Hippocampal formation (tissue), 2 donors: ENCODE data around the gene LAMA4.

ENCODE experiments used
- DNase-seq, 2 donors: peaks; one replicate each; lab custom pipeline; 2025; lab: John Stamatoyannopoulos, UW

LAMA4 gene

DNA sequence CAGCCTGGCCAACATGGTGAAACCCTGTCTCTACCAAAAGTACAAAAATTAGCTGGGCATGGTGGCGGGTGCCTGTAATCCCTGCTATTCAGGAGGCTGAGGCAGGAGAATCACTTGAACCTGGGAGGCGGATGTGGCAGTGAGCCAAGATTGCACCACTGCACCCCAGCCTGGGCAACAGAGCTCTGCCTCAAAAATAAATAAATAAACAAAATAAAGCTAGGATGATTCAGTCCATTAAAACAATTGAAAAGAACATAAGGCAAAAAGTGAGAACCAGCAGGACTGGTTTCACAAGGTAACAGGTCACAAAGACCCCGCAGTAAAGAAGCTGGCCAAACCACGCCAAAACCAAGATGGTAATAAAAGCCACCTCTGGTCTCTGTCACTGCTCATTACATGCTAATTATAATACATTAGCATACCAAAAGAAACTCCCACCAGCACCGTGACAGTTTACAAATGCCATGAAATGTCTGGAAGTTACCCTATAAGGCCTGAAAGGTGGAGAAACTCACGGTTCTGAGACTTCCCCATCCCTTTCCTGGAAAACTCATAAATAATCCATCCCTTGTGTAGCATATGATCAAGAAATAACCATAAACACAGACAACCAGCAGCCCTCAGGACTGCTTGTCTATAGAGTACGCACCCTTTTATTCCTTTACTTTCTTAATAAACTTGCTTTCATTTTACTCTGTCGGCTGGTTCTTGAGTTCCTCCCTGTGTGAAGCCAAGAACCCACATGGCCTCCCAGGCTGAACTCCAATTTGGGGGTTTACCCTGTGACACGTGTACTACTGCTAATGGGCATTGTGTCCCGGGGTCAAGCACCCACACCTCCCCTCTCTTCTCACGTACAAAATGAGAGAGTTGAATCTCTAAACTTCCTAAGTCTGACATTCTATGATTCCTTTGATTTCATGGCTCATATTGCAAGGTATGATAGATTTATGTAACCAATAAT is 10.2 kb downstream of the LAMA4 start:
- no peak for DNase-seq

DNA sequence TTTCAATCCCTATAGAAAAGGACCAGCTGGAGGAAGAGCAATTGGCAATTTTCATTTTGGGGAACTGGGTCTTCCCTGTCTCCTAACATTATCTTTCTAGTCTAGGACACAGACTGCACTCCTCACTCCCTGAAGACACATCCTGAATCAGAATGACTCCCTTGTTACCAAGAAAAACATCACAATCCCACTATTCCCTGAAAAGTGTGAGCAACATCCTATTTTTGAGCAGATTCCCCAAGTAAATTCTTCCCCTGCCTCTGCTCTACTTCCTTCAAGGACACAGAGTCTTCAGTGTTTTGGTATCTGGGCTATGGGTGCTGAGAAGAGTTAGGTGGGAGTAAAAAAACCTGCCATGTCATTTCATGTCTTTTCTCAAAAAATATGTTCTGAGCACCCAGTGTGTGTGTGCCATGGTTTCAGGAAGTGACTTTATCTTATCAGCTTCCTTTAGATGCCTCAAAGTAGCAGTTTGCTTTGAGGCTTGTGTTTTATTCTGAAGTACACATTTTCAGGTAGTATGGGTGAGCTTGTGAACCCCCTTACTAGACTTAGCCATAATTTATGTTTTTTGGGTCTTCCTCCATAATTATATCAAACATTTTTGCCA is 12.4 kb downstream of the LAMA4 start:
- no peak for DNase-seq

DNA sequence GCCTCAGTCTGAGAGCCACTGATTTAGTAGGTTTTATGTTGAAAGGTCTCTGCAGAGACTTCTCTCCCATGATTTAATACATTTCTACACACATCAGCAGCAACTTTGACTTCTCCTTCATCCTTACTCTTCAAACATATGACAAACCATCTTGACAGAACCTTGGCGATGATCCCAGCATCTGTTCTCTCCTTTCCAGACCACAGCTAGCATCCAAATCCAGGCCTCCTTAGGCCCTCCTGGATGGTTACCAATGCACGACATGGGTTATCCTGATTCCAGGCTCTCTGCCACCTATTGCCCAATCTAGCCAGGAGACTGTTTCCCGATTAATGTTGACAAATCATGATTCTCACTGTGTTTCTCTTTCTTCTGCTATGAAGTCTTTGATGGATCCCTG is 16.8 kb downstream of the LAMA4 start:
- no peak for DNase-seq

DNA sequence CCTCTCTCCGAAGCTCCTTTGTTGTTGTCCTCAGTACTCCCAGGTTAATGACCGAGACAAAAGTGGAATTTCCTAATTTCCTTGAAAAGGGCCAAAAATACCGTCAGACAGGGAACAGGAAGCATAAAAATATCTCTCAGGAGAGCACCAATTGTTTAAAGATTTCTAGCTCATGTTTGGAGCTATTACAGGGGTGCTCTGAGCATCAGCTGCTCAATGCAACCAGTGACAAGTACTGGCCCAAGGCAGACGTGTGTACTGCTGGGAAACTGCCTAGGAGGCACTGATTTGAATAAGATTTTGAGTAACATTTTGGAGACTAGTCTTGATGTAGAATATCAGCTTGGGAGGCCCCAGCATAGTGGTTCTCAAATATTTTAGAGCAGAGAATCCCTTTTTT is 17.3 kb downstream of the LAMA4 start:
- no peak for DNase-seq

DNA sequence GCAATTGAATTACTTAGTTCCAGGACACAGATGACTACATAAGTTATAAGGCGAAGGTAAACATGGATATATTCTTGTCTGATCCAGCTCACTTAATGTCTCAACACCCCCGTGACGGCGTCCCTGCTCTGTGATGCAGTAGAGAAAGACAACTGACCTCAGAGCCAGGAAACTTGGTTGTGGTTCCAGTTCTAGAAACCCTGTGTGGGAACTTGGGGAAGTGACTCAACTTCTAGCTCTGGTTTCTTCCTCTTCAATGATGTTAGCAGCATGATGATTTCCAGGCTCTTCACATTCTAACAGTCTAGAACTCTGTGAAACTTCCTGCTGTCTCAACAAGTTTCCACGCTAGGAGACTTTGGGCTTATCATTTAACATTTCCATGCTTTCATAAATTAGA is 18.4 kb downstream of the LAMA4 start:
- no peak for DNase-seq

DNA sequence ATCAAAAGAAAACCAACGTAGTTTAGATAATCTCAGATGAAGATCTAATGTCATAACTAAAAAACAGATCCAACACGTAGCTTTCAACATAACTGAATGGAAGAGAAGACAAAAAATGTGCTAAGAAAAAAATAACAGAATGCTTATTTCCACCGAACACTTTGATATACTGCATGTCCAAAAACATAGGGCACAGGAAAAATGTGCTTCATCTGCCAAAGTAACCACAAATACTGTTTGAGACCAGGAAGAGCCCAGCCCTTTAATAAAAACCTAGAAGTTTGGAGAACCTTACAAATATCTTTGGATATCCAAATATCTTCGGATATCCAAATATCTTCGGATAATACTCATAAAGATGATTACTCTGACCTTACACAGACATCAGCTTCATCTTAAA is 19.8 kb downstream of the LAMA4 start:
- no peak for DNase-seq

DNA sequence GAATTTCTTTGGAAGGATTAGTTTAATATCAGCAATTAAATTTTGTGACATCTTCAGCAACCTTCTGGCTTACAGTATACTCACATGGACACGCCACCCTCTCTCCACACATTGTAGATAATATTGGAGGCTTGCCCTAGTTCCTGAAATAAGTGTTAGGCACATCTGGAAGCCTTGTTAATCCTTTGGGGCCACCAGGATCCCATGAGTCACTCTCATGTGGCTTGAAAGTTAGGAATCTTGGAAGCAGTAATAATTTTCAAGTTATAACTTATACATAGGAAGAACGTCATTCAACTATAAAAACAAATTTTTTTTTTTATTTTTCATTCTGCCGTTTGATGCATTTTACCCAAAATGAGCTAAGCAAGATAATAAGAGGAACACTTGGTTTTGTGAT is 20.5 kb downstream of the LAMA4 start:
- DNase-seq = no peak

DNA sequence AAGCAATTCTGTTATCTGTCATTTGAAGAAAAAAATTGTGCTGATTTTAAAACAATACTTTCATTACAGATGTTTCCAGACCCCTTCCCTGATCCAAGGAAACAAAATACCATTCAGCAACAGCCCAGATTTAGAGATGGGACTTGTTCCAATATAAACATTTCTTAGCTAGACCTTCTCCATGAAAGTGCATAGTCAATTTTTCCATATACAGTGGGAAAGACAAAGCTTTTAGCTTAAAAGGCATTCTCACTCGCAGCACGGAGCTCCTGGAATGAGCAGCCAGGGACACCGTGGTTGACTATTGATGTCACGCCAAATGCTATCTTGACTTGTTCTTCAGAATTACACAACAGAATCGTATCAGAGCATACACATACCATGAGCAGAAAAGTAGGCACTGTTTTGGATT is 21.5 kb downstream of the LAMA4 start:
- no peak for DNase-seq

DNA sequence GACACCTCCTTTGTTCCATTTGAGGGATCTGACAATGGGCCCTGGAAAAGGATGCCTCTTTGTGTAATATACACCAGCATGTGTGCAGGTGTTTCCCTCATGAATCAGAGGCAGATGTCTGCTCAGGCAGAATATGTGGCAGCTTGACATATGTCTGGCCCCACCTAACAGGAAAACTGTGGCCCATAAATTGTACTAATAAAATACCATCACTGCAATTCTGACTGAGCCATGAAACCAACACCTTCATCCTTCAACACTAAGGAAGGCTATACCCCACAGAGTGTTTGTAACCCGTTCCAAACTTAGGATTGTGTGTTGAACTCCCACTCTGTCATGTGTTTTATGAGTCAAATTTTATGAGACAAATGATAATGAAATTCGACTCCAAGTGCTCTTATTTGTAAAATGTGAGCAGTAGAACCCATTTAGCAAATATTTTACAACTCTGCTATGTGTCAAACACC is 22.7 kb downstream of the LAMA4 start:
- no peak for DNase-seq

DNA sequence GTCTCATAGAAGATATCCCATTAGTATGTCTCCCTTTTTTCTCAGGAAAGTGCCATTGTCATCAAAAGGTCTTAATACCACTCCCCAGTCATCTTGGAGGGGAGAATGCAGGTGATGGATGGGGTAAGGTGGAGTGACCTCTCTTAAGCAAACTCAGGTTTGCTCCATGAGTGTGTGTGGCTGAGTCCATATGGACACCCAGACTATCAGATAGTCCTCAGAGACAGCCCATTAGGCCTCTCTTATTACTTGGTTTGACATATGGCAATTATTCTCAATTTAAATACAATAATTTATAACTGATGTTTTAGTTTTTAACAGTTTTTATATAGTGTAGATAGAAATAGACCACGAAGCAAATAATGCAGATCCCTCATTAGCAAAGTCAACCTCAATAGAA is 23.2 kb downstream of the LAMA4 start:
- DNase-seq = no peak

DNA sequence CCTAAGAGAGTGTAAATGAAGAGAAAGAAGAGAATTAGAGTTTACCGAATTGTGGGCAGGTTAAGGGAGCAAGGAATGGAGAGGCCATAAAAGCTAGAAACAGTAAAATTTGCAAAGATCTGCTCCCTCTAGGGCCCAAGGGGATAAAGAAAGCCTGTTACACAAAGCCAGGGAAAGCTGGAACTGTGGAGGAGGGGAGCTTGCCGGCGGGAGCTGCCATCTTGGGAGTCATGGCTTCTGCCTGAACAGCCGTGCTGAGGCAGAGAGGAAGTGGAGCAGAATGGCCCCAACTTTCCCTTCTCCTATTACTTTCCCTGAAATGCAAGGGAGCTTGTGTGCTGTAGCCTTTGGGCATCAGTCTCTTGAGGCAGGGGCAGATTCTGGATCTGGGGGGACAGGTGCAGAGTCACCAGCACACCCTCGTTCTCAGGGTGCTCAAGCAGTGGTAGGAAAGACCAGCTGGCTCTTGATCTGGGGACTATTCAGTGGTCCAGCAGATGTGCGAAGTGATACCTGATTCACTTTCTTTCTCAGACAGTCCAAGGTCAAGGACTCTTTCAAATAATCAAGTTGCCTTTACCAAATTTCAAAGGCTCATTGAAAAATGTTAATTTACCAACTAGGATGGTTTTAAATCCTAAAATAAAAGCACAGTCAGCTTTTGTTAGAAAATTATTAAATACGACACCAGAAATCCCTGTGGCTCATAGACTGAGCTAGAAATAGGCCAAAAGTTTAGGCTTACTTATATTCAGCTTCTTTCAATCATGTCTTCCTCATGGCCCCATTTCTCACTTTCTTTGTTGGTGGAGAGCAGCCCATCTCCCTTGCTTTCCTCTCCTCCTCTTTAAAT is 25.7 kb downstream of the LAMA4 start:
- DNase-seq = no peak

DNA sequence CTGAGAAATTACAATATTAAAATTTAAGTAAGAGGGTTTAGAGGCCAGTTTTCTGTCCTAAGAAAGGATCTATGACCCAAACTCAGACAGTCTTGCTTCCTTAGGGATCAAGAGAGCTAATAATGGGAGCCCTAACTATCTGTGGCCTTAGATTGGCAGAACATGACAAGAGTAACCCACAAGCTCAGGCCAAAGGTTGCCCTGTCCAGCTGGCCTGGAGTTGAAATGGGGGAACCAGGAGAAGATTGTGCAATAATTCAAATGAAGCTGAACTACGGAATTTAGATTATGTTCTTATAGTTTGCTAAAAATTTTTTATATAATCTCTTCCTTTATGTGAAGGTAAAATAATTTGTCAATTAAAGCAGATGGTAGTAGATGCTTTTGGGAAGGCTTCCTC is 26.4 kb downstream of the LAMA4 start:
- no peak for DNase-seq

DNA sequence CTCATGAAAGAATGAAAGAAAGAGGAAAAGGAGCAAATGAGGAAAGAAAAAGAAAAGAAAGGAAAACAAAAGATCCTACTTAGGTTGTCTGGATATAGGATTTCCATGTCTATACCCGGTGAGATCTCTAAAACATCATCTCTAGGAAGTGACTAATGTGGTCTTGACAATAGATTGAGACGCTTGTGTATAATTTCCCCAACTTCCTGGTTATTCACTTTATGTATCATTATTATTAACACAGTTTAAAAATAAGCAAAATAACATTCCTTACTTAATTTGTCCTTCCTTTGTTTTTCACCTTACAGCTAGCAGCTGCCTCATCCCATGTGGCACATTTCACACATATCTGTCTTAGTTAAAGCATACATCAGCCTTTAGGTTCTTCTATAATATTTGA is 27.0 kb downstream of the LAMA4 start:
- no peak for DNase-seq

DNA sequence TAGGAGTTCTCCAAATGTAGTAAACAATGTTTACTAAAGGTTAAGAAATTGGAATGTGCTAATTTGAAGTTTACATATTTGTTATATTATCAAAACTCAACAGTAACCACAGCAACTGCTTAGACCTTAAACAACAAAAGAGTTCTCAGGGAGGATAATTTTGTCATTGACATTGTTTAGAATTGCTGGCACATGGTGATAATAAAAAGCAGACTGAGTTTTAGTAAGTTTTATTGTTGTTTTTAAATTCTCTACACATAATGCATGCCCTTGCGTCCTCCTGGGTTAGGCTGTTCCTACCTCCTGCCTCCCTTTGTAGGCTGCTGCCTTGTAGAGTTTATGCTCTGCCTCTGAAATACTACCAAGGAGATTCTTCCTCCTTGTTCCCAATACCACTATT is 28.7 kb downstream of the LAMA4 start:
- no peak for DNase-seq

DNA sequence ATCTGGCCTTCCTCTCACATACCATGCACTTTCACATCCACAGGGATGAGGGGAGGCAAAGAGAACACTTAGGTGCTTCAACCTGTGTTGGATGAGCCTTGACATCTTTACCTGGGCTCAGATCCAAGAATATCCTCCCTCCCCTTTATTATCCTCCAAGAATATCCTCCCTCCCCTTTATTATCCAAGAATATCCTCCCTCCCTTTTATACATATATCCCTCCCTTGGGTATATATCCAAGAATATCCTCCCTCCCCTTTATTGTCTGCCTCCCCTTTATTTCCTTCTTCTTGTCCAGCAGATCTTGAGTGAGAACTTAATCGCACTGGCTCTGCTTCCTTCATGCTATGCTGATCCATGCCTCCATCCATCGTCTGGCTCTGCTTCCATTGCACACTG is 30.3 kb downstream of the LAMA4 start:
- no peak for DNase-seq

DNA sequence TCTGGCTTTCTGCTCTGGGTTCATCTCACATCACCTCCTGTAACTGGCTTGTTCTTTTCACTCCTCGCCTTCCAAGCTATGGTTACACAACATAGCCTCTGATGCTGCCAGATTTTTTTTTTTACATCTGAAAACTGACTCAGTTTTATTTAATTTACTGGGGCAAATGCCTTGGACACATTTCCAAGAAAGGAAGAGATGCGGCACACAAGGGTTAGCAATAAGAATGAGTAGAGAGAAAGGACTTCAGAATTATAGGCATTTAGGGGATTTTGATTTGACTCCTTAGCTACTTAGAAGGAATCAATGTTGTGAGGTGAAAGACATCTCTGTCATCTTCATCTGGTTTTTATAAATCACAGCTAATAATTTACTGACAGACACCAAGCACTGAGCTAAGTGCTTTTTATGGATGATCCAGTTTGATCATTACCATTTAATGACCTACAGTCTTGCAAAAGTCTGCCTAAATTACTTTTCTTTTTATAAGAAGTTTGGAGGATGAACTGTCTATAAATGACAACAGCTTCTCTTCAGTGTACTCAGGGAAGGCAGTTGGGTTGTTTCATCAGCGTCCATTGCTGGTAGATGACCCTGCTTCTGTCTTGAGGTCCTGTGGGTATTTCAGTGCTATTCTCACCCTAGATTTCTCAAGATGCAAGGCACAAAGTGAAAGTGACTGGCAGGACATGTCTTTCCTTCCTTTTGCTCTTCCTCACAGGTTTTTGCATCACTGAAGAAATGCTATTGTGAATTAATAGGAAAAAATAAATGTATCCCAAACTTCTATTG is 31.1 kb downstream of the LAMA4 start:
- DNase-seq = peak in 1 of 2 donors; percentile 26

DNA sequence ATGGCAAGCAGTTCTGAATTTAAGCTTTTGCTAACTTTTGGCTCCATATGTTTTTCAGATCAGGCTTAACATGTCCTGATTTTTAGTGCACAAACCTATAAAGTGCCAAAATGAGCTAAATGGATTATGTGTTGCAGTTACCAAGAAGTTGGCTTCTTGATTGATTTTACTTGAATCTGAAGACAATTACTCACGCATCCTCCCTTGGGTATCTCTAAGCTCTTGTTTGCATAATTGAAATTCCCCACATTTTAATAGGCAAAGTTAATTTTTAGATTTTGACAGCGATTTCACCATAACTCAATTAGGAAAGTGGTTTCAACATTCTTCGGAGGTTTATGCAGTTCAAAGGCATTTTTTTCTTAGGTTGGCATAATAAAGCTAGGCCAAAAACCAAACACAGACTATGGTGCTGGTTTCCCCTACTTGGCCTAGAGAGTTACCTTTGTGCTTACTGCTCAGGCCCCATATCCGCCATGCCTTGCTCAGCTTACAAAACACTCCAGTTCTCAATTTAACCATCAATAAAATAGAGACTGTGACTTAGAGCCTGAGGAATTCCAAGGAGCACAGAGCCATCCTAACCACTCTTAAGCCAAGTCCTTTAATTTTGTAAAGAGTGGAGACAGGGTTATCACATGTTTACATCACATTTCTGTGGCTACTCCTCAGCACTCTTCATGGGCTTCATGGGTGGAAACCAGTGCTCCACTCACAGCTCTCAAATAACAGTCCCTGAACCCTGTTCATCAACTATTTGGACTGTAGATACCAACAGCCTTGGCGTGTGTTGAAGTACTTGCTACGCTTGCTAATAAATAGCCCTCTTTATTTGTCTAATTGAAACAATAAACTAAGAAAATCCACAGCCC is 32.1 kb downstream of the LAMA4 start:
- DNase-seq = no peak

DNA sequence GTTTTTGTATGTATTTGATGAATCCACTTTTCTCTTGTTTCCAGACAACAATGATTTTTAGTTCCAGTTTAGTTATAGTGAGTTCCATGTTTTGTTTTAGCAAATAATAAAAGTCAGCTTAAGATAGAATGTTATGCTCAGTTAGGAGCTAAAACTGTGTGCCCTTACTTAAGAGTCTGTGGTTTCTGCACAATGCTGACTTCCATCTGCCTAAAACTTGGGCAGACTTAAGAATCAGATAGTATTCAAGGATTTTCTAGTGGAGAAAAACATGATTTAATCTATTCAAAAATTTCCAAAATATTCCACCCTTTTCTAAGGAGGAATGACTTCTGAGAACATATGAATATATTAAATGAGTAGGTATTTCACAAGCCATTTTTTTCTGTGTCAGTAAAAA is 32.8 kb downstream of the LAMA4 start:
- DNase-seq = no peak

DNA sequence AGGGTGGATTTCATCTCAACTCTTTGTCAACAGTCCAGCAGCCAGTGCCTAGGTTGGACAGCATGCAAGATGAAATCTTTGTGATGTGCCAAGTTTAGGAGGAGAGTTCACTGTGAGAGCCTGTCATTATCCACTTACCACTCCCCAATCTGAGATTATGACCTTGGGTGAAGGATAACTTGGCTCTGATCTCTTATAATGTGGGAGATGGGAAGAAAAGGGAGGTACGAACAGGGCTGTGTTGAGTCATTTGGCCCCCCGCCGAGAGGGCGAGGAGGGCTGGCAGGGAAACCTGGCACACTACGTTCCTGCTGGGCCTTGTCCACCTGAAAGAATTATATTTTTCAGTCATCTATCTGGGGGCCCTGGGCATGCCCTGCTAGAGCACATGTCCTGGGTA is 35.8 kb downstream of the LAMA4 start:
- no peak for DNase-seq

DNA sequence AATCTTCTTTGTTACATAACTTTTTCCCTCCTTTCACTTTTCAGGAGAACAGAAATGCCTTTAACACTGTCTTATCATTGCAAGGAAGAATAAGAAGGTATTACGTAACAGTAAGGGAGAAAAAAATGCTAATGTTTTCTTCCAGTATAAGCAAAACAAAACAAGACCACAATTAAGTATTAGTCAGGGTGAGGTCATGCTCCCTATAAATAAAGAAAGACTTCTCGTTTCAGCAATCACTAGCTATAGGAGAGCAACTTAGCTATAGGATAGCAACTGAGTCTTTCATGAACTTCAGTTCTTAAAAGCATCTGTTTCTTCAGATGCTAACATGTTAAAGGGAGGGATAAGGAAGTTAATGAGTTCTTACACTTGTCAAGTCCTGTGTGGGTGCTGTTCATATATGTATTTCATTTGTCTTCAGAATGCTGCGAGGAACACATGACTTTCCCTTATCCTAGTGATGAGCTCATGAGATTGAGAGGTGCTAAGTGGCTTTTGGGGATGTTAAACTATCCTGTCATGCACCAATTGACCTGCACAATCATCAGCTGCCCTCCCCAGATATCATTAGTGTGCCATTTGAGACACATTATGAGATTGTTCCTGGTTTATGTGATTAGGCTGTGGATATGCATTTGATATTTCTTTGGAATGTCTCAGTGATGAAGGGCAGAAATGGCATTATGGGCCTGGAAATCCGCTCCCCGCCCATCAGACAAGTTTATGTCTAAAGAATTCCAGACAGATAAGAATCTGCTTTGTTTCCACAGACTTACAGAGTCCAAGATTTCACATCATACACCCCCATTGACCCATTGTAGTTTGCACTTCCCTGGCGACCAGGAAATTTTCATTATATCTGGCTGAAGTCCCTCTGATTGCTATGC is 37.5 kb downstream of the LAMA4 start:
- no peak for DNase-seq
